HUDEP-2 (cell line): ENCODE data around the gene FCHO1.
A peak's percentile ranks its signal among the peaks of the same experiment; 100 is the strongest.

ENCODE experiments used
- DNase-seq, 76 experiments: peaks; one replicate each; lab custom pipeline; 2025; ENCODE audit not compliant: unreplicated experiment in 76 of 76; lab: John Stamatoyannopoulos, UW

Gene FCHO1

GRCh38 chr19:17727843-17728242 lies 23.4 kb upstream of the FCHO1 start:
- no peak for DNase-seq

DNA sequence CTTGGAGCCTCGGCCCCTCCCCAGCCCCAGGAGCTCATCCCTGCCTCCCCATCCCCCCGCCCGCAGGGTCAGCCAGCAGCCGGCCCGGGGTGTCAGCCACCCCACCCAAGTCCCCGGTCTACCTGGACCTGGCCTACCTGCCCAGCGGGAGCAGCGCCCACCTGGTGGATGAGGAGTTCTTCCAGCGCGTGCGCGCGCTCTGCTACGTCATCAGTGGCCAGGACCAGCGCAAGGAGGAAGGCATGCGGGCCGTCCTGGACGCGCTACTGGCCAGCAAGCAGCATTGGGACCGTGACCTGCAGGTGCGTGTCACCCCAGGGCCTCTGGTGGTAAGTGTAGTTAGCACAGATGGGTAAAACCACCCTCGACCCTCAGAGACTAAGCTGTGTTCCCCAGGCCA lies 18.1 kb upstream of the FCHO1 start:
- no peak for DNase-seq

GRCh38 chr19:17734146-17734545 lies 17.1 kb upstream of the FCHO1 start:
- no peak for DNase-seq

GRCh38 chr19:17735410-17735809 lies 15.9 kb upstream of the FCHO1 start:
- no peak for DNase-seq

DNA sequence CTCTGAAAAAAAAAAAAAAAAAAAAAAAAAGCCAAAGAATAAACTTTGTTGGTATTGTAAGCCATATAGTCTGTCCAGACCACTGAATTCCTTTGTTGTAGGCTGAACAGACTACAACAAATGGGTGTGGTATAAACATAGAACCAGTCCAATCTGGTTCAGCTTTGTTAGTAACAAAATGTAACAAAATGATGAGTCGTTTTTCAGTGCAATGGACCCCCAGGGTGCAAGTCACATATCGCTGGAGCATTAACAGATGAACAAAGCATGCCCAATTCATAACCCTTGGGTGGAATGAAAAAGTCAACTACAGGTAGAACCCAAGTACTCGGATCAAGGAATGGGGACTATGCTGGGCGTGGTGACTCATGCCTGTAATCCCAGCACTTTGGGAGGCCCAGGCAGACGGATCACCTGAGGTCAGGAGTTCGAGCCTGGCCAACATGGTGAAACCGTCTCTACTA lies 13.6 kb upstream of the FCHO1 start:
- DNase-seq: no peak

DNA sequence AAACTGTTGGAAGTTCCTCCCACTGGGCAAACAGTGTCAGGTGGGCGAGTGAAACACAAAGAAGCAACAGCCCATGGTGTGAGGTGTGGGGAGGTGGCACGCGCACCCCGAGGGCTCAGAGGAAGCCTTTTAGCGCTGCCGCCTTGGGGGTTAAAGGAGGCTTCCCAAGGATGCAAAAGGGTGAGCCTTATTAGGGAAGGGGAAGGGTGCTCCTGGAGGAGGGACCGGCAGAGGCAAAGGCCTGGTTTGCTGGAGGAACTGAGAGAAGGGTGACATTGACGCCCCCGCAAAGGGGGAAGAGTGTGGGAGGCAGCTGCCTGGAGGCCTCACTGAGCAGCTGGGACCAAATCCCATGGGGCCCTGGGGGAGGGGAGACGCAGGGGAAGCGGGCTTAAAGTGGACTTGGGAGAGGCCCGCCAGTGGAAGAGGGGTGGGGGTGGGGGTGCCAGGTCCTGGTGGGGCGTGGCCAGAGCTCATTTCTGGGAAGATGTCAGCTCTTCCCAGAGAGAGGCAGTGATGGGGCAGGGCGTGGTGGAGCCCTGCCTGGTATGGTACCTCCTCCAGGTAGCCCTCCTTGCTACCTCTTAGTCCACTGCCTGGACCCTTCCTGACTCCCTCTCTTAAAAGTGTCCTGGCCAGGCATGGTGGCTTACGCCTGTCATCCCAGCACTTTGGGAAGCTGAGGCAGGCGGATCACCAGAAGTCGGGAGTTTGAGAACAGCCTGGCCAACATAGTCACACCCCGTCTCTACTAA lies 12.0 kb upstream of the FCHO1 start:
- peak in 2 of 76 experiments; percentile 23 to 27 for DNase-seq

DNA sequence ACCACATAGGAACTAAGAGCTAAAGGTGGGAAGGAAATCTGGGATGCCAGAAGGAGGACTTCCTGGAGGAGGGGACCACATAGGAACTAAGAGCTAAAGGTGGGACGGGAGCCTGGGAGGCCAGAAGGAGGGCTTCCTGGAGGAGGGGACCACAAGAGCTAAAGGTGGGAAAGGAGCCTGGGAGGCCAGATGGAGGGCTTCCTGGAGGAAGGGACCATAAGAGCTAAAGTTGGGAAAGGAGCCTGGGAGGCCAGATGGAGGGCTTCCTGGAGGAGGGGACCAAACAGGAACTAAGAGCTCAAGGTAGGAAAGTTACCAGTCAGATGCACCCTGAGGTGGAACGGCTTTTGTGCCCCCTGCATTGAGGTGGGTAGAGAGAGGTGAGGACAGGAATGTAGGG lies 9.8 kb upstream of the FCHO1 start:
- DNase-seq: no peak

- peak in 12 of 76 experiments; percentile 10 to 43 (median 22) for DNase-seq
Observed at GRCh38 chr19:17743874-17744580, 7.2 kb upstream of the FCHO1 start.

- DNase-seq: peak in 73 of 76 experiments; percentile 52 to 96 (median 92)
Observed at GRCh38 chr19:17747205-17748098, 3.8 kb upstream of the FCHO1 start.

DNA sequence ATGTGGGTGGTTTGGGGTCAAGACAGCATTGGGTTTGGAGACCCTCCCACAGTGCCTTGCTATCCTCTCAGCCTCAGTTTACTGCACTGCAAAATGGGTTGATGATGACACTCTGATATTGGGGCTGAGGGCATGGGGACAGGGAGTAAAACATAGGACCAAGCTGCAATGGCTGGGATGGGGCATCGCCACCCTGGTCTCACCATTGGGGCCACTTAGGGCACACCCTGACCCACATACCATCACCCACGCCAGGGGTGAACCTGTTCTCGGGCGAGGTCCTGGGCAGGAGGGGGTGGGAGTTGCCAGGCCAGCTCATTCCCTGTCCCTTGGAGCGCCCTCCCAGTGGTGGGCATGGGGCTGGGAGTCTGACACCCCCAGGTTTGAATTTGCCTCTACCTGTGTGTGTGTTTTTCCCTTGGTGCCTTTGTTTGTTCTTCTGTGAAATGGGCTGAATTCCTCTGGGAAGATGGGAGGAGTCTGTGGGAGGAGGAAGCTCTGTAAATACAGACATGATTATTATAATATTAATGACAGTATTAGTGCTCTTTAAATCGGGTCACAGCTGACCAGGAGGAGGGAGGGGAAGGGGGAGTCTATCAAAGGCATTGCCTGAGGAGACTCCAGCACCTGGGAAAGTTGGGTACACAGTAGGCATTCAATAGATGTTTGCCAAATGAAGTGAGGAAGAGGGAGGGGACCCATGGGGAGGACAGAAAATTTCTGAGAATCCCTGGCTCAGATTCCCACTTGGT lies 2.2 kb upstream of the FCHO1 start:
- DNase-seq: no peak

DNA sequence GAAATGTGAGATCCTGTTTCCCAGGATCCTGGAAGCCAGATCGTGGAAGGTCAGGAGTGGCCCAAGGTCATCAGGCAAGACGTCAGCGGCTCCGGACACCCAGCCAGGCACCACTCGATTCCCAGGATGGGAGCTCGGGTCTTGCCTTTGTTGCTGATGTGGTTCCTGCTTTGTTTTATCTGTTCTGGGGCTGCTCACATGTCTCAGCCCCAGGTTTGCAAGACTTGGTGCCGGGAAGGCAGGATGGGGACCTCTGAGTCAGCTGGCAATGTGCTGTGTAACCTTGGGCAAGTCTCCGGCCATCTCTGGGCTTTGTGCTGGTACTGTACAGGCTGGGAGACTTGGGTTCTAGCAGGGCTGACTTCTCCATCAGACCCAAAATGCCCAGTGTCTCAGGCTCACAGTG lies 1.4 kb upstream of the FCHO1 start:
- DNase-seq: peak in 19 of 76 experiments; percentile 7 to 42 (median 22)

- DNase-seq: no peak
Observed at GRCh38 chr19:17751912-17752273, 616 bp downstream of the FCHO1 start.

- DNase-seq: no peak
Observed at GRCh38 chr19:17752865-17753639, 1.8 kb downstream of the FCHO1 start.

DNA sequence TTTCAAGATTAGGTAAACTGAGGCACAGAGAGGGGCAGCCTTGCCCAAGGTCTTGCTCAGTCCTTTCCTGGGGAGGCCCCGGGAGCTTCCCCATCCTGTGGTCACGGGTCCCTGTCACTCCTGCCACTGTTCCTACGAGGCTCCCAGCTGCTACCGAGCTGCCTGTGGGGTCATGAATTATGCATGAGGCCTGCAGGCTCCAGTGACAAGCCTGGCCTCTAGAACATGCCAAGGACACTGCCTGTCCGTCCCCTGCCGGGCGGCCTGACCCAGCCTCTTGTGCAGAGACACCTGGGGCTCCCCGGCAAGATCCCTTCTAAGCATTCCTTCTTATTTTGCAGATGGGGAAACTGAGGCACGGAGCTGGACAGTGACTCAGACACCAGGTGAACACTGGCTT lies 2.7 kb downstream of the FCHO1 start:
- DNase-seq: no peak

- no peak for DNase-seq
Observed at GRCh38 chr19:17754634-17755442, 3.6 kb downstream of the FCHO1 start.

DNA sequence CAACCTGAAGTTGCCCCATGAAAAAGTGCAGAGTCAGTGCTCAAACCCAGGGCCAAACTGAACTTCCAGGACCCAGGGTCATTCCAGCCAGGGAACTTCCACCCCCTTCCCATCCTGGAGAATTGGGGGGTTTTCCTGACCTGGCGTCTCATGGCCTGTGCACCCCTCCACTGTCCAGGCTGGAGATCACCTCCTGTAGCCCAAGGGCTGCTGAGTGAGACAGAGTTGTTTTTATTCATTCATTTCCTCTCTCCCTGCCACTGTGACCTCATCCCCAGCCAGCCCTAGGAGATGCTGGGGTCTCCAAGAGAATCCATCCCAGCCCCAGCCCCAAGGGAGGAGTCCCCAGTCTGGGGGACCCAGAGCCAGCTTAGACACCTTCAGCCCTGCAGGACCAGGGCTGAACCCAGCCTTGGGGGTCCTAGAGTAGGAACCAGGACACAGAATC lies 4.2 kb downstream of the FCHO1 start:
- DNase-seq: no peak

DNA sequence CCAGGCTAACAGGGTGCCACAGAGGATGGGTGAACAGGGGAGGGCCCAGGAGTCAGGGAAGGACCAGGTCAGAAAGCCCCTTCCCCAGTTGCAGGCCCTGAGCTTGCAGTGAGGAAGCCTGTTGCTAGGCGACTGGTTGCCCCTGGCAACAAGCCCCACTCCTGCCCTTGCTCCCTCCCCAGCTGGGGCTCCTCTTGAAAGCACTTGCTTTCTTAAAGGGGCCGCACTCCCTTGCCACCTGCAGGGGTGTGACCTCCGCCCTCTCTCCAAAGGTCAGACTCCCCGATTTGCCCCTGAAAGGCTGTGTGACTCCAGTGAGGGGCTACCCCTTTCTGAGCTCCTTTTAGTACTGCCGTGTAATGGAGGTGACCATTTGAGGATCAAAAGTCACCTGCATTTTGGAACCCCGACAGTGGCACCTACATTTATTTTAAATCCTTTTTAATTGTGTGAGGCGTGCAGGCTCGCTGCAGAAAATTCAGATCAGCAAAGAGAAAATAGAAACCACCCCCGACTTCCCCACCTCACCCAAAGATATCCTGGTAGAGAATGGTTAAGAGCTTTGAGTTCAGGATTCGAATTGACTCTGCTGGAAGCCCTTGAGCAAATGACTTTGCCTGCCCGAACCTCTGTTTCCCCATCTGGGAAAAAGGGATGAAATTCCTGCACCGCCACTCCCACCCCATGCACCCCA lies 4.8 kb downstream of the FCHO1 start:
- peak in 16 of 76 experiments; percentile 11 to 46 (median 26) for DNase-seq

DNA sequence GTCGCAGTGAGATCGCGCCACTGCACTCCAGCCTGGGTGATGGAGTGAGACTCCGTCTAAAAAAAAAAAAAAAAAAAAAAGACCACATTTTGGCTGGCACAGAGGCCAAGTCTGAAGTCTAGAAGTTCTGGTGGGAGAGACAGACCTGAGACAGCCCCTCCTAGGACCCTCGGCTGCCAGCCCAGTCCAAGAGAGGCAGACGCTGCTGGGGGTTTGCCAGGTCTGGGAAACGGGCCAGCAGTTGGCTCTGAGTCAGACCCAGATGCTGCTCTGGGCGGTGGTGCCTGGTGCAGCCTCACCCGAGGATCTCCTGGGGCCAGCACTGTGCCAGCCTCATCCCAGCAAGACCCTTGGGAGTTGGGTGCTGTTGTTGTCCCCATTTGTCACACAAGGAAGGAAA lies 5.8 kb downstream of the FCHO1 start:
- peak in 73 of 76 experiments; percentile 29 to 94 (median 82) for DNase-seq
